ENCODE measurements around the gene MATN1.
A peak's percentile ranks its signal among the peaks of the same experiment; 100 is the strongest.

The MATN1 gene

GRCh38 chr1:30724655-30725421 lies 1.5 kb upstream of the MATN1 start:
- DNase-seq (ENCODE audit: low read depth): no peak
- no peak overlapping the region for H3K4me3 ChIP-seq (ENCODE audit: low read depth, low read length)
- no peak for TF ChIP-seq CTCF (IDR thresholded peaks at IDR 0.05; ENCODE audit: low read depth, low read length, missing control alignments)
- in situ Hi-C loops (cut with HindIII; ENCODE audit: low sequenced_read_pairs): loop anchor here (5.0 kb wide), 1 partner anchor 187 kb away; no protein-coding TSS in a partner anchor

- no peak overlapping the region for H3K4me3 ChIP-seq (ENCODE audit: low read depth, low read length)
- in situ Hi-C loops (cut with HindIII; ENCODE audit: low sequenced_read_pairs): loop anchor here (5.0 kb wide), 1 partner anchor 188 kb away; no protein-coding TSS in a partner anchor
- TF ChIP-seq CTCF (IDR thresholded peaks at IDR 0.05; ENCODE audit: low read depth, low read length, missing control alignments): peak; percentile 17
- no peak for DNase-seq (ENCODE audit: low read depth)
Observed at GRCh38 chr1:30724175-30724574, 790 bp upstream of the MATN1 start.

- in situ Hi-C loops (cut with HindIII; ENCODE audit: low sequenced_read_pairs): loop anchor here (5.0 kb wide), 1 partner anchor 190 kb away; no protein-coding TSS in a partner anchor
- DNase-seq (ENCODE audit: low read depth): no peak
- no peak for TF ChIP-seq CTCF (IDR thresholded peaks at IDR 0.05; ENCODE audit: low read depth, low read length, missing control alignments)
- no peak overlapping the region for H3K4me3 ChIP-seq (ENCODE audit: low read depth, low read length)
Observed at GRCh38 chr1:30721812-30722537, 1.4 kb downstream of the MATN1 start.

- no peak overlapping the region for H3K4me3 ChIP-seq (ENCODE audit: low read depth, low read length)
- no peak for DNase-seq (ENCODE audit: low read depth)
- no peak for TF ChIP-seq CTCF (IDR thresholded peaks at IDR 0.05; ENCODE audit: low read depth, low read length, missing control alignments)
- in situ Hi-C loops (cut with HindIII; ENCODE audit: low sequenced_read_pairs): loop anchor here (5.0 kb wide), 1 partner anchor 191 kb away; no protein-coding TSS in a partner anchor
Observed at GRCh38 chr1:30721341-30721793, 2.0 kb downstream of the MATN1 start.

- TF ChIP-seq CTCF (IDR thresholded peaks at IDR 0.05; ENCODE audit: low read depth, low read length, missing control alignments): no peak
- in situ Hi-C loops (cut with HindIII; ENCODE audit: low sequenced_read_pairs): loop anchor here (5.0 kb wide), 1 partner anchor 192 kb away; no protein-coding TSS in a partner anchor
- no peak for DNase-seq (ENCODE audit: low read depth)
- H3K4me3 ChIP-seq (ENCODE audit: low read depth, low read length): no peak overlapping the region
Observed at GRCh38 chr1:30720271-30721223, 2.8 kb downstream of the MATN1 start.

All from astrocyte of the cerebellum (primary cell).